Measurements from ENCODE around the gene KCNIP4.
"Not testable (repeated sequence)": the region's sequence is repeated elsewhere in the genome, so short reads cannot be mapped to it uniquely, and the experiment has no call there.

Gene KCNIP4

DNA sequence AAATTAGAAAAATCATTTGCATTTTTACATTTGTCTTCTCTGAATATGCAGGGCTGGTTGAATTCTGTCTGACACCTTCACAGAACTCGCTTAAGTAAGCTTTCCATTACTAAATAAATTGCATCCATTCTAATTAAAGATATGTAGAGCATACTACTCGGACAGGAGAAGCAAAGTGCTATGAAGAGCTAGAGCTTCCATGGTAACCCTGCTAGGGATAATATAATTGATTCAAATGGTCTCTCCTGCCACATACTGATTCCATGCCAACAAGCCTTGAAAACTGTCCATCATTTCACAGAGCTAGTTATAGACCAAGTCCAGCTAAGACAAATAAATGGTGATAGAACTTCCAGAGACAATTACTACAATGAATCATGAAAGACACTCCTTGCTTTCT is 571.5 kb downstream of the KCNIP4 start:
- DNase-seq (ENCODE audit: low spot score) (no peak), FAIRE-seq (no peak)

DNA sequence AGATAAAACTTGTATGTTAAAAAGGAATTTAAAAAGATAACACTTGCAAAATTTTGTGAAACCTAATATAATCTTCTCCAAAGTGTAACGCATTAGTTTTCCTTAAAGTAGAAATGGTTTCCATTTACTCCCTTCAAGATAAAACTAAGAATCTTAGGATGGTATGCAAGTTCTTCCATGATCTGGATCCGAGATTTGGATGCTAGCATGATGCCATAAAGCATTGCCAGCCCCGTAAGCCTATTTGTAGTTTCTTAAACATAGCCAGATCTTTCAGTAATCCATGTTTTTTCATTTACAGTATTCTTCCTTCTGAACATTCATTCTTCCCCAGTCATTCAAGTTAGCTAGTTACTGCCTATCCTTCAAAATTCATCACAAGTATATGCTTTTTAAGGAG is 572.4 kb downstream of the KCNIP4 start:
- DNase-seq (ENCODE audit: low spot score) (no peak), FAIRE-seq (no peak)

DNA sequence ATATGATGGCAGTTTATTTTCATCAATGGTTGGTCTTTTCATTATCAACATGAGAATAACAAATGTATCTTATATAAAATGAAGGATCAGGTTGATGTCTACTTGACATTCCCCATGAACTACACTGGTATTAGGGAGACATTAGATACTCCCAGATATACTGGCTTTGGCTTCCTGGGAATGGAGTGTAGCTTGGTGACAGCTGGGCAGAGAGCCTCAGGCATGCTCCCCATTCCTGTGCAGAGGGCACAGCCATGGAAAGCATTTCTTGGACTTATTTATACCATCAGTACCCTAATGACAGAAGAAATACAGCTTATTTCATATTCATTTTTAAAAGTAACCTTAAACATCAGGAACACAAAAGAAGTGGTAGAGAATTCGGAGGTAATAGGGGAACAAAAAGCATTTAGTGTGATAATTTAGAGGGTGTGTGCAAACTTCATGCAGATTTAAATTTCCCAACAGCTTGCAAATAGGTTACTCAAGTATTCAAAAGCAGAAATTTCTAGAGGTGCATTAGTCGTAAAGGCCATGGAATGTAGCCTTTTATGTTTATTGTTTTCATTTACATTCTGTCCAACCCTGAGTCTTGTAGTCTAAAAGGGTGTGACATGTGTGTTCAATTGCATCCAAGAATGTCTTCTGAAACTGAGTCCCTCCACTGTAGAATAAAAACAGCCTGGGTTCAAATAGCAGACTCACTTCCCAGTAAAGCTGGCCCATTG is 573.8 kb downstream of the KCNIP4 start:
- FAIRE-seq = no peak
- DNase-seq (ENCODE audit: low spot score) = no peak

DNA sequence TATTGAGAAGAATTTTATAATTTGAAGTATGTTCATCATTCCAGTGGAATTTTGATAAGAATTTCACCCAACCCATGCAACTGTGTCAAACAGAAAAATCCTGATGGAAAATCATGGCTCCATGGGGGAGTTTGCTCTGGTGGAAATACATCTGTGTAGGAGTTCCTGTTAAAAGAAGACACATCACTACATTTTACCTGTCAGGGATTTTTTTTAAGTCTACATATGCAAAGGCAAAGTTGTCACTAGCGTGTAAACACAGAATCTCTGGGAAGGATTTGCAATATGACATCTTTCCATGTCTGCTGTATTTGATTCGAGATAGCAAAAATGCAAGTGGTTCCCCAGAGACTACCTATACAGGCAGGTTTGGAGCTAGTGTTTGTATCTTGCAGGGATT is 581.0 kb downstream of the KCNIP4 start:
- no peak for FAIRE-seq
- no peak for DNase-seq (ENCODE audit: low spot score)

DNA sequence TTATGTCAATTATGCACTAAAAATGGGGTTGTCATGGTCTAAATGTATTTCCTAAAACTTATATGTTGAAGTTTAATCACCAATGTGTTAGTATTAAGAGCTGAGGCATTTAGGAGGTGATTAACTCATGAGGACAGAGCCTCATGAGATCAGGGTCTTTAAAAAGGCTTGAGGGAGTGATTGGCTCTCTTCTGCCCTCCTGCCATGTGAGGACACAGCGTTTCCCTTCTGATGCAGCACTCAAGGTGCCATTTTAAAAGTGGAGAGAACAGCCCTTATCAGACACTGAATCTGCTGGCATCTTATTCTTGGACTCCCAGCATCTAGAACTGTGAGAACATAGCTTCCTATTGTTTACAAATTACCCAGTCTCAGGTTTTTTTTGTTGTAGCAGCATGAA is 581.7 kb downstream of the KCNIP4 start:
- DNase-seq (ENCODE audit: low spot score) = no peak
- no peak for FAIRE-seq

DNA sequence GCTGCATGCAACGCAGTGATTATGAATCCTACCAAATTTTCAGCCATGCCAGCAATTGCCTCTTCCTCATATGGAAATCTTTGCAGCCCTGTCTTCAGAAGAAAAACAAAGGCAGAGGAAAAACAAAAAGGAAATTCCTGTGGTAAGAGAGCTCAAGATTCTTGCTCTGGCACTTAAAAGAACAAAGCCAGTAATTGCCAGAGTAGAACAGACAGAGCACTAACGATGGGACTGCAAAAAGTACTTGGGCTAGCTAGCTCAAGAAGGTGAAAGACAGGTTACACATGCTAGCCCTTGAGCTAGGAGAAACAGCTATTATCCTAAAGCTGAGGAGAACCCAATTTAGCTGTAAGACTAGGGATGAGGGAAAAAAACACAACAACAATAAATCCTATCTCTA is 582.3 kb downstream of the KCNIP4 start:
- DNase-seq (ENCODE audit: low spot score) (no peak), FAIRE-seq (no peak)

DNA sequence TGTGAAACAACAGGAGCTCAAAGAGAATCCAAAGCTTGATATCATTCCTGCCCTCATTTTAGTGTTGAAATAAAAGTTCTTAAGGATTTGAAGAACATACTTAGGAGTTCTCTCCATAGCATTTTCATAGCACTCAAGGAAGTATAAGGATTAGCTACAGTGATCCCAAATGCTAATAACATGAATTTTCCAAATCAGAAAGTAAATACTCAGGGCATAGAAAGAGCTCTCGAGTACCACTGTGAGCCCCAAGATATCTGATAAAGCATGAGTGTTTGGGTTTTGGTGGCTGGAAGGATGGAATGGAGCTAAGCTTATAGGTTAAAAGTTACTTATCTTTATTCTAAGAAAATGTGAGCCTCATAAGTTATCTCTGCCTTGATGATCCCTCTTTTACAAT is 584.9 kb downstream of the KCNIP4 start:
- no peak for DNase-seq (ENCODE audit: low spot score)
- no peak for FAIRE-seq

DNA sequence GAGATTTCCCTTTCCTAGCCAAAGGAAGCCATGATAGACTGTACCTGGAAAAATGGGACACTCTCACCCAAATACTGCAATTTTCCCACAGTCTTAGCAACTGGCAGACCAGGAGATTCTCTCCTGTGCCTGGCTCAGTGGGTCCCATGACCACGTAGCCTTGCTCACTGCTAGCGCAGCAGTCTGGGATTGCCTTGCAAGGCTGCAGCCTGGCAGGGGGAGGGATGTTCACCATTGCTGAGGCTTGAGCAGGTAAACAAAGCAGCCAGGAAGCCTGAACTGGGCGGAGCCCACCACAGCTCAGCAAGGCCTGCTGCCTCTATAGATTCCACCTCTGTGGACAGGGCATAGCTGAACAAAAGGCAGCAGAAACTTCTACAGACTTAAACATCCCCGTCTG is 596.2 kb downstream of the KCNIP4 start:
- DNase-seq (ENCODE audit: low spot score); FAIRE-seq: not testable (repeated sequence)

DNA sequence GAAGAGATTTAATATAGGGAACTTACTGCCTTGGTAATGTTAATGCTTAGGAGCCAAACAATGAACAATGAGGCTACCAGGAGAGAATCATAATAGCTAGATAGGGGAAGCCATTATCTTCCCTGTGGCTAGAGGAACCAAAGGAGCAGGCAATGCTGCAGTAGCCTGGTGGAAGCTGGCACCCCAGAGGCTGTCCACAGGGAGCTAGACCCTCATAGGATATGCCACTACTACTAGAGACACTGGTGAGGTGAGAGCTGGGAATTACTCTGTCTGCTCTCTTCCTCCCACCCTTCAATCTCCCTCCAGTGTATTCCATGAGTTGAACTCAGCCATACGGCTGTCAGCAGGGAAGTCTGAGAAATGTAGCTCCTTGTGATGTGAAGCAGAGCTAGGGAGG is 601.4 kb downstream of the KCNIP4 start:
- FAIRE-seq = no peak
- no peak for DNase-seq (ENCODE audit: low spot score)

DNA sequence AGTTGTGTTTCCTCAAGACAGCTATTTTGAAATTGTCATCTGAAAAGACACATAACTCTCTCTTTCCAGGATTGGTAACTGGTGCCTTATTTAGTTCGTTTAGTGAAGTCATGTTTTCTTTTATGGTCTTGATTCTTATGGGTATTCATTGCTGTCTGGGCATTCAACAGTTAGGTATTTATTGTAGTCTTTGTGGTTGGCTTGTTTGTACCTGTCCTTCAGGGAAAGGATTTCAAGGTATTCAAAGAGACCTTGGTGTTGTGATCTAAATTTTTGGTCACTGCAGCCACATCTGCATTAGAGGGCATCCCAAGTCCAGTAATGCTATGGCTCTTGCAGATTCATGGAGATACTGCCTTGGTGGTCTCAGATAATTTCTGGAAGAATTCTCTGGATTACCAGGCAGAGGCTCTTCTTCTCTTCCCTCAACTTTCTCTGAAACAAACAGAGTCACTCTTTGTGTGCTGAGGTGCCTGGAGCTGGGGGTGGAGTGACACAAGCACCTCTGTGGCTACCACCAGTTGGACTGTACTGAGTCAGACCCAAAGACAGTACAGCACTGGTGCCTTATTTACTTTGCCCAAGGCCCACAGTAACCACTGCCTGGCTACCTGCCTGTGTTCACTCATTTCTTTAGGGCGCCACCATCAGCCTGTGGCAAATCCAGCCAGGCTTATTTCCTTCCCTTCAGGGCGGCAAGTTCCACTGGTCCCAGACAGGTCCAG is 620.4 kb downstream of the KCNIP4 start:
- no peak for FAIRE-seq
- DNase-seq (ENCODE audit: low spot score) = no peak

DNA sequence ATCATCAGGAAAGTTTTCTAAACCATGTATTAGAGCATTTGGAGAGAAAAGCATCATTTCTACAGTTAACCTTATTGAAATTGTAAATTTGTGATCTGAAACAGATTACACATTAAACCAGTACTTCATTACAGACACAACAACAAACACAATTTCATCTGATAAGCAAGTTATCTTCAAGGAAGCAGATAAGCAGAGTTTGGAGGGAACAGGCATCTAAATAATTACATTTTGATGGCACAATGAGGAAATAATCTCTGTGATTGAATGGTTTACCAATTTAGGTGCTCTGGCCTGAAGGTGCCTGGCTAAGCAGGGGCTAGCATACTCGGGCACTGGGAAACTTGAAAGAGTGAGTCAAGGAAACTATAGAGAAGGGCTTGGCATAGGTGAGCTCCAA is 628.5 kb downstream of the KCNIP4 start:
- FAIRE-seq (no peak), DNase-seq (ENCODE audit: low spot score) (no peak)

DNA sequence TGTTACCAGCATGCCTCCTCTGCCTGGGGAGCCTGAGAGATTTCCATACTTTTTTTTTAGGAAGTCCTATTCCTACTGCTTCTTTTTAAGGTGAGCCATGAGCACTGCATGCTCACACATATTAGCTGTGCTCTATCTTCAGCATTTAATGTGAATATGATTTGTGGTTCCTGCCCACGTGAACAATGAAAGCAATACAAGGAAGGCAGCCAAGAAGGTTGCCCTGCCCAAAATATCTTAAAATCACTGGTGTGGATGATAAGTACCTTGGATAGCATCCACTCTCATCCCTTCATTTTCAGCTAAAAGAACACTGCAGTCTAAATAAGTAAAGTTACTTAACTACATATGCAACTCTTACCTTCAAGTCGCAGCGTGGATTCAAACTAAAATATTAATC is 640.9 kb downstream of the KCNIP4 start:
- no peak for FAIRE-seq

DNA sequence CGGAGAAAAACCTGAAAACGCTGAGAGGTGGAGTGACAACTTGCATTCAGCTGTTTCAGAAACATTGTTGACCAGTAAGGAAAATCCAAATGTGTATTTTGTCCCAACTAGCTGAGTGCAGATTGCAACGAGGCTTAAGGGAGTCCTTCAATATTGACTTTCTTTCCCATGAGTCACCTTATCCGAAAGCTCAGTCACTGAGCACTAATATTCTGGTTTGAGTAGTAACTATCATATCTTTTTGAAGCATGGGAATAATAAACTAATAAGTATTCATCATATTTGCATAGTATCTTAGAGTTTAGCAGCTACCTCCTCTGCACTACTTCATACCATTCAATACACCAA is 644.1 kb downstream of the KCNIP4 start:
- DNase-seq (ENCODE audit: low spot score) (peak; percentile 2), FAIRE-seq (no peak)

More for the DNA sequence above, 640.9 kb downstream of the KCNIP4 start:
- no peak for DNase-seq (ENCODE audit: low spot score)

DNA sequence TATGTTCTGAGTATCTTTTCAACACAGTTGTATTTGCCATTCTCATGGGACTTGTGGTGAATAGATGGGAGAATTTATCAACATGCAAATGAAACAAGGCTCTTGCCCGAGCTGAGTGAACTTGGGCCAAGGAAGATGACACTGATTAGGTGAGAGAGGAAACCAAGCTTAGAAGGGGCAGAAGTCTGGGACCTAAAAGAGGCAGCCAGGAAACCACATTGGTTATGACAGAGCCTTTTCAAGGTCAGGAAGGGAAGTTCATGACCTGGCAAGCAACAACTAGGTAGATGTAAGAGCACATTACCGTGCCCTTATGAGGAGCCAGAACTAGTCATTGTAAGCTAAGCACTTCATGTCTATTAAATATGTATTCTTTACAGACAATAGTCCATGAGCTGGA is 658.0 kb downstream of the KCNIP4 start:
- DNase-seq (ENCODE audit: low spot score) (no peak), FAIRE-seq (no peak)

DNA sequence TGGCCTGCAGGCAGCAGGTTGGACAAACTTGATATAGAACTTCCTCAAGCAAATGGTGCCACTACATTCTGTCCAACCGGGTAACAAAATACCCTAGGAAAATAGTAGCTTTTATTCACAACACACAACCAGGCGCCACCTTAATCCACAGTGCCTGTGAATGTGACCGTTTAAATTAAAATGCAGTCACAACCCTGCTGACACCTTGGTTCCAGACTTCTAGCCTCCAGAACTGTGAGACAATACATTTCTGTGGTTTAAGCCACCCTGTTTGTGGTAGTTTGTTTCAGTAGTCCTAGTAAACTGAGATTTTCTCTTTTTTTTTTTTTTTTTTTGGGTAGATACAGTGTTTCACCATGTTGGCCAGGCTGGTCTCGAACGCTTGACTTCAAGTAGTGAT is 672.5 kb downstream of the KCNIP4 start:
- FAIRE-seq = no peak
- no peak for DNase-seq (ENCODE audit: low spot score)

DNA sequence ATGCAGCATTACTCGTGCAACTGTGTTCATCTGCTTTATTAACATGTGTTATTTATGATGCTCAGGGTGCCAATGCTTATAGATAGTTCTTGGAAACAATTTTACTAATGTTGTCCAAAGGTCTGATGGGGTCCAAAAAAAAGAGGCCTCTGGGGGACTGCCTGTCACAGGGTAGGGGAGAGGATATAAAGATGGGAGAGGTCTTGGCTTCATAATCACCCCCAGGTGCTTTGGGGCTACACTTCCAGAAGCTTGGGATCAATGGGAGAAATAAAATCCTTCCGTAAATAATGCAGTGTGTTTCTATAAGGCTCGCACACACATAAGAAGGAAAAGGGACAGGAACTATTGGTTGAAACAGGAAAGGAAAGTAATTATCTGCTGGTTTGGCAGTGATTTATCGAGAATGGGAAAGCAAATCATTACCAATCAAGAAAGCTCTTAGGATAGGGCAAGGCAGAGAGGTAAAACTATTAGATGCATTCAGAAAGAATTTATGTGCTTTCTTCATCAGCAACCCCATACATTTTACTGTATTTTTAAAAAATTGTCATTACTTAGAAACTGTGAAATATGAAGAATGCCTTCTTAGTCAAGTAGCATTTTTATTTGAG is 677.0 kb downstream of the KCNIP4 start:
- FAIRE-seq (no peak), DNase-seq (ENCODE audit: low spot score) (no peak)

DNA sequence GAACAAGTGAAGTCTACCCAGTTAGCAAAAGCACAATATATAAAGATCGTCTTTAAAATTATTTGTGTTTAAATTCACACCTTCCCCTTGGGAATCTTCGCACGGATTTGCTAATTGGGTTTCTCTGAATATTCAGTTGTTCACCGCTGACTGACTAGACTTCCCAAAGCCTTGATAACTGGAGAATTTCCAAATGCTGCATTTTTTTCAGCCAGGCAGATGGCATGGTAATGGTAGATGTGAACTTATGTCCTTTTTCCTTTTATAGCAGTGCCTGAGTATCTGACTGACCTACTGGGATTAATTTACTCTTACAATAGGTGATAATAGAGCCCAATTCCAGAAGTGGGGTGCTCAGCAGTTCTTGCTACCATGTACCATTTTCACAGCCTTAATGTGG is 700.2 kb downstream of the KCNIP4 start:
- no peak for FAIRE-seq
- no peak for DNase-seq (ENCODE audit: low spot score)

DNA sequence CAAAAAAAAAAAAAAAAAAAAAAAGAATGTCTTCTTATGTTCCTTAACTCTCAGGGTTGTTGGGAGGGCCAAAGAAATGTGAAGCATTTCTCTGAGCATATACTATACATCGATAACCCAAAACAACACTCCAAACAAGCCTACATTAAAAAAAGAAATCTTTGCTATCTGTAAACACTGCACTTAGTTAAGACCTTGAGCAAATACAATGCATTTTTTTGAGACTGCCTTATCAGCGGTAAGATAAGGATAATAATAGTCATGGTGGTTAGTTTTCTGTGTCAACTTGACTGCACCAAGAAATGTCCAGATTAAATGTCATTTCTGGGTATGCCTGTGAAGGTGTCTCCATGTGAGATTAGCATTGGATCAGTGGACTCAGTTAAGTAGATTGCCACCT is 706.4 kb downstream of the KCNIP4 start:
- FAIRE-seq (no peak), DNase-seq (ENCODE audit: low spot score) (no peak)

DNA sequence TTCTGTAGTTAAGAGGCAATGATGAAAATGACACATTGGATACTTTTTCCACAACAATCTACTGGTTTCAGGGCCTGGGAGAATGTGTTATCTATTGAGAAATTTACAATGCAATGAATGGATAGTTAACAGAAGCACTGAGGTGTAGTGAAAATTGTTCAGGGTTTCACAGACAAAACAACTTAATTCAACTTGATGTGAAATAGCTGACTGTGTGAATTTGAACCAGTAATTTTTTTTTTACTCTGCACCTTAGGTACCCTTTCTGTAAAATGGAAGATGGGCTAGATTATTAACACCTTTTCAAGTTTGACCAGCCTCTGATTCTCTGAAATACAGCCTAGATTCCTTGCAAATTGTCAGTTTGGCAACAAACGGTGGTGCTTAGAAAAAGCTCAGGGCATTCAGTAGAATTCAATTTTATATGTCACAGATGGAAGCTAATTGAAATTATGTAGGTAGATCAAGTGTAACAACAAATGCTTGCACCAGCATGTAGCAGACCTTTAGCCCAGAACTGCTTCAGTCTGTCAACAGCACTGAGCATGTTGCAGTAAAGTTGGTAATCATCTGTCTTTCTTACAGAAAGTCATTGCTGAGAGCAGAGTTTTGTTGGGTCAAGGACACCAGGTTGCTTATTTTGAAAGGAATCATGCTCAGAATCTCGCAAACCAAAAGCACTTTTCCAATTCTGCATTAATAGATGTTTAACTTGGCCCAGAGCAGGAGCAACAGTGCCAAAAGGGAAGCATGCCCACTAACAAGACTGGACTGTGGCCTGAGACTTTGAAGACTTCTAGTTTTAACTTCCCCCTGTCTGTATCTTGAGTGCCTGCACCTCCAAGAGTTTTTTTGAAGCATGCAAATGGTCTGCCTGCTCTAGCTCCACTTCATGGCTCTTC is 721.7 kb downstream of the KCNIP4 start:
- DNase-seq (ENCODE audit: low spot score) (no peak), FAIRE-seq (no peak)

DNA sequence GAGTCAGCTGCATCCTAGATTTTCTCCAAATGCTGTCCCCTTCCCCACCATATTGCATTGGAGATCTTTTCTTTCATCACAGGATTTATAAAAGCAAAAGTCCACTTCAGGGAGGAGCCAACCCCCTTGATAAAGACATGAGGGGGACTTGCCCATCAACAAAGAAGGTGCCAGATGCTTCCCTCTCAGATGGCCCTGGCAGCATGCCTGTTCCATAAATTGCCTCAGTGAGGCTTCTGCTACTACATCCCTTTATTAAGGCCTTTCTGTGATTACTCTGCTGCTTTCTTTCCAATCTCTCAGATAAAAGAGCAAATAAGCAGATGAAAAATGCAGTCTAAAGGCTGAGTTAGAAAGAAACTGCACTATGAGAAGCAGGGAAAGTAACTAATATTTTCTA is 736.7 kb downstream of the KCNIP4 start:
- DNase-seq (ENCODE audit: low spot score) = no peak
- FAIRE-seq = no peak

DNA sequence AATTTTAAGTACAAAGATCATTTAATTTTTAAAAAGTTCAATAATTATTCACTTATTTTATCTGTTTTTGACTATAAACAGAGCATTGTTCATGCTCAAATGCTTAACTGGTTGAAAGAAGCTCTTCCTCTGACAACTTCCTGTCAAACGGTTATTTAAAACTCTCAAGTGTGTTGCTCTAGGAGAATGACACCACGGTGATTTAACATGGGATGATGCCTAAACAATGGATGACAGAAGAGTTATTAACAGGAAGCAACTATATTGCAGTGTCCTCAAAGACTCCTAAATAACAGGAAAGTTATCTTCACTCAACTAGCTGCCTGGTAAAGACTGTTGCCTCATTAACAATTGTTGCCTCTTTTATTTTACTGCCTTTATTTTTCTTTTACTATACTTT is 738.7 kb downstream of the KCNIP4 start:
- DNase-seq (ENCODE audit: low spot score) = no peak
- FAIRE-seq = no peak

All from urothelium cell line (cell line).